ENCODE measurements around the gene PACC1. TPM values are rescaled to one million over a fixed set of nuclear protein-coding genes. Genes with fewer than 3 reads are reported as not detected.

PACC1 gene
- total and polyA plus RNA-seq, 2 donors (not counting 3 experiments of a cell fraction or from before 2014, with no cell fraction given) = 21.0 to 22.3 TPM

DNA sequence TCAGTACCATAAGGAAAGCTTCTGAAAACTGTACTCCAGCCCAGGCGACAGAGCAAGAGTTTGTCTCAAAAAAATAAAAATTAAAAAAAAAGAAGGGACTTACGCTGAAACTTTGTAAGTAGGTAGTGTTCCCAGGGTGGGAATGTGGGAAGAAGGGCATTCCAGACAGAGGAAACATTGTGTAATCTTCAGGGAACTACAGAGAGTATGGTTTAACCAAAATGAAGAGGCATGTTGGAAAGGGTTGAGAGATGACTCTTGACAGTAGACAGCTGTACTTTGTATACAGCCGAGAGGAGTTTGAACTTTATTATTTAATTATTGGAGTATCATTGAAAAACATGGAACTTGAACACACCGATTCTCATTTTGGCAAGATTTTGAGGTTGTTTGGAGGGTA is 86.4 kb downstream of the PACC1 start:
- TF ChIP-seq FOS (IDR thresholded peaks at IDR 0.05; ENCODE audit: borderline replicate concordance, insufficient read depth, low read length) = no peak
- TF ChIP-seq EZH2 (IDR thresholded peaks at IDR 0.05; ENCODE audit: borderline replicate concordance, low read depth, low read length, severe bottlenecking) = no peak
- no peak for TF ChIP-seq JUN (IDR thresholded peaks at IDR 0.05; ENCODE audit: borderline replicate concordance, insufficient read depth, insufficient read length, low read depth)
- no peak for TF ChIP-seq GATA2 (IDR thresholded peaks at IDR 0.05; ENCODE audit: insufficient read depth, insufficient read length, low read depth, low read length)
- TF ChIP-seq MYC (IDR thresholded peaks at IDR 0.05; ENCODE audit: low read depth, low read length) = no peak
- TF ChIP-seq POLR2AphosphoS5 (IDR thresholded peaks at IDR 0.05; ENCODE audit: insufficient read depth, low read depth, low read length) = no peak
- TF ChIP-seq, protein P1, sequence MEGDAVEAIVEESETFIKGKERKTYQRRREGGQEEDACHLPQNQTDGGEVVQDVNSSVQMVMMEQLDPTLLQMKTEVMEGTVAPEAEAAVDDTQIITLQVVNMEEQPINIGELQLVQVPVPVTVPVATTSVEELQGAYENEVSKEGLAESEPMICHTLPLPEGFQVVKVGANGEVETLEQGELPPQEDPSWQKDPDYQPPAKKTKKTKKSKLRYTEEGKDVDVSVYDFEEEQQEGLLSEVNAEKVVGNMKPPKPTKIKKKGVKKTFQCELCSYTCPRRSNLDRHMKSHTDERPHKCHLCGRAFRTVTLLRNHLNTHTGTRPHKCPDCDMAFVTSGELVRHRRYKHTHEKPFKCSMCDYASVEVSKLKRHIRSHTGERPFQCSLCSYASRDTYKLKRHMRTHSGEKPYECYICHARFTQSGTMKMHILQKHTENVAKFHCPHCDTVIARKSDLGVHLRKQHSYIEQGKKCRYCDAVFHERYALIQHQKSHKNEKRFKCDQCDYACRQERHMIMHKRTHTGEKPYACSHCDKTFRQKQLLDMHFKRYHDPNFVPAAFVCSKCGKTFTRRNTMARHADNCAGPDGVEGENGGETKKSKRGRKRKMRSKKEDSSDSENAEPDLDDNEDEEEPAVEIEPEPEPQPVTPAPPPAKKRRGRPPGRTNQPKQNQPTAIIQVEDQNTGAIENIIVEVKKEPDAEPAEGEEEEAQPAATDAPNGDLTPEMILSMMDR (IDR thresholded peaks at IDR 0.05; ENCODE audit: extremely low read depth in 1 of 2, insufficient read depth in 1 of 2, low read depth in 1 of 2, low read length in 2 of 2) = no peak
- TF ChIP-seq, protein P2, sequence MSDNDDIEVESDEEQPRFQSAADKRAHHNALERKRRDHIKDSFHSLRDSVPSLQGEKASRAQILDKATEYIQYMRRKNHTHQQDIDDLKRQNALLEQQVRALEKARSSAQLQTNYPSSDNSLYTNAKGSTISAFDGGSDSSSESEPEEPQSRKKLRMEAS (IDR thresholded peaks at IDR 0.05; ENCODE audit: insufficient read depth, insufficient read length) = no peak
- TF ChIP-seq POLR2A (IDR thresholded peaks at IDR 0.05; ENCODE audit: low read depth, low read length) = no peak
- no peaks in the 10 kb centered on the region for H3K4me1 ChIP-seq (ENCODE audit: control insufficient read depth, extremely low read depth, insufficient read depth, low read length)
- DNase-seq (ENCODE audit: low read depth, low spot score) (no peak), FAIRE-seq (no peak)
- intact Hi-C loops (cut with micrococcal nuclease) (no loop called here), dilution Hi-C loops (cut with MboI; ENCODE audit: extremely low pct_ligation_motif_present, low sequenced_read_pairs) (no loop called here)
- no peak overlapping the region for H2AFZ ChIP-seq (ENCODE audit: low read depth, low read length)
- H3K9me1 ChIP-seq (replicated peaks; ENCODE audit: control insufficient read depth, extremely low read depth, insufficient read depth, low read length) = no peaks in the 10 kb centered on the region
- ChIA-PET CTCF (interaction anchor here (1.1 to 1.3 kb wide), 2 partner anchors 12 to 257 kb away, joined by 4 to 5 read pairs; no protein-coding TSS in a partner anchor), POLR2A (no interaction called here)
- H3K9me3 ChIP-seq (replicated peaks; ENCODE audit: control insufficient read depth, insufficient read depth, low read length) = no peaks in the 10 kb centered on the region
- no peak overlapping the region for H3K27ac ChIP-seq (ENCODE audit: insufficient read depth, low read depth, low read length)
- H3K9ac ChIP-seq (replicated peaks; ENCODE audit: extremely low read depth, insufficient read depth, low read length) = no peak overlapping the region
- H4K20me1 ChIP-seq (replicated peaks; ENCODE audit: control insufficient read depth, extremely low read depth, insufficient read depth, low read length) = no peaks in the 10 kb centered on the region
- no peak overlapping the region for H3K4me3 ChIP-seq (replicated peaks in 1 of 3; ENCODE audit: insufficient read depth in 1 of 3, low read depth in 1 of 3, low read length in 3 of 3)
- no peaks in the 10 kb centered on the region for H3K27me3 ChIP-seq (ENCODE audit: control insufficient read depth in 2 of 2, insufficient read depth in 2 of 2, low read length in 2 of 2)
- H3K79me2 ChIP-seq (ENCODE audit: control insufficient read depth, insufficient read depth, low read length) = peaks cover 4% of the 10 kb centered on the region
- BruUV-seq (replicated peaks) = no TSS peak
- H3K4me2 ChIP-seq (ENCODE audit: insufficient read depth, low read length) = no peak overlapping the region
- no peaks in the 10 kb centered on the region for H3K36me3 ChIP-seq (ENCODE audit: control insufficient read depth in 2 of 2, extremely low read depth in 1 of 2, insufficient read depth in 2 of 2, low read length in 2 of 2)
